ENCODE results near the gene MT1E.

- TF ChIP-seq, protein P1, sequence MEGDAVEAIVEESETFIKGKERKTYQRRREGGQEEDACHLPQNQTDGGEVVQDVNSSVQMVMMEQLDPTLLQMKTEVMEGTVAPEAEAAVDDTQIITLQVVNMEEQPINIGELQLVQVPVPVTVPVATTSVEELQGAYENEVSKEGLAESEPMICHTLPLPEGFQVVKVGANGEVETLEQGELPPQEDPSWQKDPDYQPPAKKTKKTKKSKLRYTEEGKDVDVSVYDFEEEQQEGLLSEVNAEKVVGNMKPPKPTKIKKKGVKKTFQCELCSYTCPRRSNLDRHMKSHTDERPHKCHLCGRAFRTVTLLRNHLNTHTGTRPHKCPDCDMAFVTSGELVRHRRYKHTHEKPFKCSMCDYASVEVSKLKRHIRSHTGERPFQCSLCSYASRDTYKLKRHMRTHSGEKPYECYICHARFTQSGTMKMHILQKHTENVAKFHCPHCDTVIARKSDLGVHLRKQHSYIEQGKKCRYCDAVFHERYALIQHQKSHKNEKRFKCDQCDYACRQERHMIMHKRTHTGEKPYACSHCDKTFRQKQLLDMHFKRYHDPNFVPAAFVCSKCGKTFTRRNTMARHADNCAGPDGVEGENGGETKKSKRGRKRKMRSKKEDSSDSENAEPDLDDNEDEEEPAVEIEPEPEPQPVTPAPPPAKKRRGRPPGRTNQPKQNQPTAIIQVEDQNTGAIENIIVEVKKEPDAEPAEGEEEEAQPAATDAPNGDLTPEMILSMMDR (IDR thresholded peaks at IDR 0.05; ENCODE audit: low read length) = no peak
- no peak for TF ChIP-seq EZH2 (optimal IDR thresholded peaks at IDR 0.05; ENCODE audit: low read depth, low read length)
Observed at GRCh38 chr16:56658327-56658875, 32.8 kb downstream of the MT1E start.
